OCI-LY3 (cell line): ENCODE measurements around the gene NEDD4L.
"Not testable (repeated sequence)": the region's sequence is repeated elsewhere in the genome, so short reads cannot be mapped to it uniquely, and the experiment has no call there.

Experiments
- H2AFZ ChIP-seq: fragments of 200-600, 300-600 bp; shearing (Covaris generic); 2 replicates; pipeline ENCODE4 v1.6.0; 2014; ENCODE audit warnings: antibody characterized with exemption, low read depth, low read length
- H3K27ac ChIP-seq: fragments of 200-600, 300-600 bp; sonication (generic); 2 replicates; pipeline ENCODE4 v1.5.1; 2014; ENCODE audit warnings: mild to moderate bottlenecking, low read length, moderate library complexity, mixed read lengths
- H3K27me3 ChIP-seq: fragments of 200-600, 300-600 bp; sonication (generic); 2 replicates; pipeline ENCODE4 v1.6.1; 2014; ENCODE audit warnings: low read depth, low read length, mixed read lengths
- H3K36me3 ChIP-seq: fragments of 200-600, 300-600 bp; sonication (generic); replicated peaks from 2 replicates; pipeline ENCODE3; 2014; ENCODE audit warnings: low read depth, low read length, mixed read lengths
- H3K4me1 ChIP-seq: fragments of 300-600, 200-600 bp; sonication (generic); 2 replicates; pipeline ENCODE4 v1.6.1; 2014; ENCODE audit warnings: low read length, mixed read lengths
- H3K4me2 ChIP-seq: fragments of 200-600, 300-600 bp; sonication (generic); 2 replicates; pipeline ENCODE4 v1.6.1; 2014; ENCODE audit warnings: low read length, mixed read lengths
- H3K4me3 ChIP-seq: fragments of 300-600, 200-600 bp; sonication (generic); 2 replicates; pipeline ENCODE4 v1.5.1; 2014; ENCODE audit warnings: antibody characterized with exemption, mild to moderate bottlenecking, low read length, moderate library complexity
- H3K79me2 ChIP-seq: fragments of 300-600, 200-600 bp; shearing (Covaris generic); 2 replicates; pipeline ENCODE4 v1.6.1; 2014; ENCODE audit warnings: mild to moderate bottlenecking, low read length, mixed read lengths
- H3K9ac ChIP-seq: fragments of 300-600, 200-600 bp; shearing (Covaris generic); 2 replicates; pipeline ENCODE4 v1.6.0; 2014; ENCODE audit warnings: mild to moderate bottlenecking, low read length, moderate library complexity
- H3K9me3 ChIP-seq: fragments of 200-600, 300-600 bp; shearing (Covaris generic); 2 replicates; pipeline ENCODE4 v1.6.1; 2014; ENCODE audit warnings: low read length, mixed read lengths; ENCODE audit not compliant: insufficient read depth
- H4K20me1 ChIP-seq: fragments of 200-600, 300-600 bp; sonication (generic); 2 replicates; pipeline ENCODE4 v1.6.1; 2016; ENCODE audit warnings: low read length, mixed read lengths; ENCODE audit not compliant: insufficient read depth
- CTCF ChIP-seq: fragments of 200-600, 300-600 bp; sonication (generic); IDR thresholded peaks from 2 replicates; pipeline ENCODE4 v1.5.1; 2014; ENCODE audit warnings: antibody characterized with exemption, low read length, low read depth
- EZH2phosphoT487 ChIP-seq: fragments of 200-600 bp; shearing (Covaris generic); IDR thresholded peaks from 2 replicates; pipeline ENCODE4 v1.6.1; 2018; ENCODE audit warnings: antibody characterized with exemption, mixed run types, low read depth

Gene NEDD4L

GRCh38 chr18:58169472-58169871 lies 125.4 kb downstream of the NEDD4L start:
- no peak overlapping the region for H3K4me3 ChIP-seq
- H3K79me2 ChIP-seq = no peaks in the 10 kb centered on the region
- no peak overlapping the region for H3K4me2 ChIP-seq
- no peak overlapping the region for H3K27ac ChIP-seq
- H3K27me3 ChIP-seq = no peaks in the 10 kb centered on the region
- no peaks in the 10 kb centered on the region for H3K4me1 ChIP-seq
- H2AFZ ChIP-seq = no peak overlapping the region
- H3K36me3 ChIP-seq = peaks cover 17% of the 10 kb centered on the region
- no peak for TF ChIP-seq EZH2phosphoT487
- TF ChIP-seq CTCF = no peak
- no peak overlapping the region for H3K9ac ChIP-seq
- 0 out of 2 replicates have a peak, but pooled peaks cover 11% of the 10 kb centered on the region for H4K20me1 ChIP-seq
- no peaks in the 10 kb centered on the region for H3K9me3 ChIP-seq

- not testable (repeated sequence) for H3K27ac ChIP-seq, H3K9ac ChIP-seq, H3K27me3 ChIP-seq, H2AFZ ChIP-seq, H3K4me3 ChIP-seq, H3K9me3 ChIP-seq, H3K4me2 ChIP-seq, H3K4me1 ChIP-seq, H3K79me2 ChIP-seq
- peaks cover 17% of the 10 kb centered on the region for H3K36me3 ChIP-seq
- H4K20me1 ChIP-seq = 0 out of 2 replicates have a peak, but pooled peaks cover 11% of the 10 kb centered on the region
Measured at GRCh38 chr18:58170036-58170435, 126.0 kb downstream of the NEDD4L start.

GRCh38 chr18:58172031-58172430 lies 128.0 kb downstream of the NEDD4L start:
- Histone ChIP-seq H3K4me1 (peaks cover 2% of the 10 kb centered on the region; the same call in 1 of the 2 replicates), H3K9ac (no peak overlapping the region), H3K4me2 (no peak overlapping the region), H3K36me3 (peaks cover 11% of the 10 kb centered on the region), H2AFZ (no peak overlapping the region), H3K27me3 (no peaks in the 10 kb centered on the region), H3K4me3 (no peak overlapping the region), H3K9me3 (no peaks in the 10 kb centered on the region), H3K27ac (no peak overlapping the region), H4K20me1 (peaks cover 19% of the 10 kb centered on the region), H3K79me2 (no peaks in the 10 kb centered on the region)
- TF ChIP-seq CTCF = no peak
- no peak for TF ChIP-seq EZH2phosphoT487

- TF ChIP-seq EZH2phosphoT487 = no peak
- no peak for TF ChIP-seq CTCF
- H3K4me2 ChIP-seq = no peak overlapping the region
- no peak overlapping the region for H3K27ac ChIP-seq
- no peak overlapping the region for H3K9ac ChIP-seq
- H3K4me1 ChIP-seq = peaks cover 5% of the 10 kb centered on the region; the same call in 1 of the 2 replicates
- H3K36me3 ChIP-seq = peaks cover 8% of the 10 kb centered on the region
- H4K20me1 ChIP-seq = peaks cover 19% of the 10 kb centered on the region
- H2AFZ ChIP-seq = no peak overlapping the region
- no peaks in the 10 kb centered on the region for H3K27me3 ChIP-seq
- peaks cover 3% of the 10 kb centered on the region; the same call in 1 of the 2 replicates for H3K79me2 ChIP-seq
- no peaks in the 10 kb centered on the region for H3K9me3 ChIP-seq
- no peak overlapping the region for H3K4me3 ChIP-seq
Measured at GRCh38 chr18:58174285-58174684, 130.3 kb downstream of the NEDD4L start.
